HepG2 (cell line): Measurements from ENCODE around the gene TBXA2R. TPM values are rescaled to one million over a fixed set of nuclear protein-coding genes. Genes with fewer than 3 reads are reported as not detected.

Experiments used
- ATAC-seq: fragments of 200-7000 bp; cut with Tn5 transposase; 3 replicates; pipeline ENCODE4 v1.9.1; 2020; ENCODE audit warnings: mild to moderate bottlenecking, moderate library complexity
- BruUV-seq: library from RNA; stranded (reverse); fragments of 400-500 nt; replicated peaks from 2 replicates; lab custom pipeline; 2021; lab: Mats Ljungman, UMichigan
- CTCF ChIA-PET: fragments of 300-600 bp; formaldehyde crosslinking; extraction: SDS; loops from one replicate; lab custom pipeline; 2021; ENCODE audit warnings: low total read pairs, inconsistent platforms, low intra/inter-chr PET ratio; lab: Yijun Ruan, JAX
- POLR2A ChIA-PET: fragments of 350-600 bp; sonication (Branson Sonifier 250); formaldehyde crosslinking; loops from one replicate; lab custom pipeline; 2020; ENCODE audit warnings: antibody characterized with exemption, inconsistent platforms; lab: Yijun Ruan, JAX
- DNase-seq: peaks from one replicate; pipeline ENCODE4 v3.0.0-alpha.2; 2015; ENCODE audit warnings: low spot score
- FAIRE-seq: peaks from 3 replicates; lab custom pipeline; 2011; peaks lifted over from hg19 to GRCh38; lab: Jason Lieb, UNC
- H2AFZ ChIP-seq: one replicate; pipeline ENCODE4 v1.6.1; 2011; ENCODE audit warnings: low read length, inconsistent platforms
- H3K27ac ChIP-seq: fragments of 300-600 bp; 3 replicates; pipeline ENCODE4 v1.8.0; 2011; ENCODE audit warnings: mixed run types, mild to moderate bottlenecking, mixed read lengths, low read length, inconsistent platforms; ENCODE audit not compliant: insufficient read depth; ENCODE audit errors: extremely low read length
- H3K27me3 ChIP-seq, 2 experiments: fragments of 200-600 bp in 1 of 2; 2 replicates in 1 of 2; 3 replicates in 1 of 2; pipeline versions ENCODE4 v1.6.0 to v1.8.0; 2011; ENCODE audit warnings: low read length in 2 of 2, mild to moderate bottlenecking in 2 of 2, moderate library complexity in 2 of 2, inconsistent platforms in 1 of 2; ENCODE audit not compliant: insufficient read depth in 2 of 2, control insufficient read depth in 1 of 2
- H3K36me3 ChIP-seq, 2 experiments: fragments of 200-600 bp in 1 of 2; replicated peaks in 1 of 2; 2 replicates in 1 of 2; 3 replicates in 1 of 2; pipeline versions ENCODE4 v1.5.1 to v1.8.0; 2011; ENCODE audit warnings: low read length in 2 of 2, inconsistent platforms in 1 of 2; ENCODE audit not compliant: insufficient read depth in 2 of 2, control insufficient read depth in 1 of 2
- H3K4me1 ChIP-seq: 2 replicates; pipeline ENCODE4 v1.5.1; 2012; ENCODE audit warnings: low read length, inconsistent platforms; ENCODE audit not compliant: insufficient read depth
- H3K4me2 ChIP-seq: 2 replicates; pipeline ENCODE4 v1.6.0; 2011; ENCODE audit warnings: low read depth, low read length, inconsistent platforms
- H3K4me3 ChIP-seq, 3 experiments: fragments of 200-600 bp in 1 of 3; sonication (generic), shearing (Covaris generic) in 1 of 3; replicated peaks in 1 of 3; 2 replicates each; pipeline ENCODE4 v1.5.1; 2011 to 2016; ENCODE audit warnings: low read length in 3 of 3, inconsistent platforms in 2 of 3, low read depth in 2 of 3, mild to moderate bottlenecking in 2 of 3, control low read depth in 1 of 3, mixed read lengths in 1 of 3; ENCODE audit not compliant: insufficient read depth in 1 of 3
- H3K79me2 ChIP-seq: one replicate; pipeline ENCODE4 v1.6.1; 2011; ENCODE audit warnings: low read length, inconsistent platforms; ENCODE audit not compliant: insufficient read depth
- H3K9ac ChIP-seq: 2 replicates; pipeline ENCODE4 v1.6.0; 2011; ENCODE audit warnings: mild to moderate bottlenecking, low read depth, low read length, inconsistent platforms; ENCODE audit not compliant: insufficient read depth
- H3K9me3 ChIP-seq: 2 replicates; pipeline ENCODE4 v1.5.1; 2012; ENCODE audit warnings: mild to moderate bottlenecking, low read length
- H4K20me1 ChIP-seq: 2 replicates; pipeline ENCODE4 v1.6.0; 2011; ENCODE audit warnings: inconsistent platforms, mild to moderate bottlenecking, low read length, moderate library complexity; ENCODE audit not compliant: insufficient read depth
- YY1 ChIP-seq: IDR thresholded peaks from 2 replicates; pipeline ENCODE4 v1.6.1; 2011; ENCODE audit warnings: low read length, low read depth, moderate library complexity, mild to moderate bottlenecking; ENCODE audit not compliant: insufficient read depth, insufficient replicate concordance
- ZMYM2 ChIP-seq: sonication (generic); formaldehyde crosslinking; IDR thresholded peaks from 2 replicates; pipeline ENCODE4 v1.8.0; 2022; ENCODE audit warnings: mild to moderate bottlenecking, missing genetic modification reagents
- ZNF232 ChIP-seq: sonication (generic); formaldehyde crosslinking; IDR thresholded peaks from 2 replicates; pipeline ENCODE4 v1.4.0; 2020; ENCODE audit warnings: missing genetic modification reagents, borderline replicate concordance
- ZNF451 ChIP-seq: sonication (generic); formaldehyde crosslinking; IDR thresholded peaks from 2 replicates; pipeline ENCODE4 v1.5.0; 2020; ENCODE audit warnings: mild to moderate bottlenecking, missing genetic modification reagents
- ZNF7 ChIP-seq: IDR thresholded peaks from 2 replicates; pipeline ENCODE4 v1.6.1; 2016; ENCODE audit warnings: missing biosample characterization, missing genetic modification reagents
- WGBS: methylation state at CpG from one replicate; pipeline ENCODE4 v1.1.6; 2017; ENCODE audit warnings: low lambda C conversion rate; 5-methylcytosine and 5-hydroxymethylcytosine counted together
- in situ Hi-C: cut with HindIII; loops from 2 replicates; pipeline ENCODE4 v1.10.0; 2017; ENCODE audit warnings: low pct_unique_long_range_greater_than_20kb; ENCODE audit not compliant: extremely low pct_ligation_motif_present
- intact Hi-C: fragments of 100-400 bp; cut with micrococcal nuclease; formaldehyde crosslinking; loops from one replicate; pipeline ENCODE4 v1.10.0; 2022; ENCODE audit not compliant: unreplicated experiment
- polyA plus RNA-seq, 8 experiments: library from polyadenylated mRNA; depleted of rRNA in 3 of 8; stranded (reverse) in 7 of 8; unstranded in 1 of 8; fragments of >200 nt; fragmentation: Illumina TruSeq in 4 of 8; extraction: Trizol in 4 of 8; gene quantifications; 2 replicates each; pipeline versions ENCODE4 v1.2.1 to v1.2.3, GENCODE V29; 2011 to 2016; ENCODE audit warnings: low read depth in 4 of 8, missing spikeins in 1 of 8, mixed read lengths in 1 of 8; ENCODE audit not compliant: insufficient read depth in 1 of 8
- total RNA-seq, 5 experiments: library from RNA; depleted of rRNA; stranded (reverse); fragments of >200 nt; fragmentation: Illumina TruSeq; extraction: Trizol; gene quantifications; 2 replicates each; pipeline ENCODE4 v1.2.3, GENCODE V29; 2016; ENCODE audit warnings: low read depth in 1 of 5
- TF ChIP-seq, protein P1 (sequence below): sonication (generic); formaldehyde crosslinking; IDR thresholded peaks from 2 replicates; pipeline ENCODE4 v1.5.0; 2020; ENCODE audit warnings: mild to moderate bottlenecking, missing genetic modification reagents
- TF ChIP-seq, protein P2 (sequence below): IDR thresholded peaks from 2 replicates; pipeline ENCODE4 v1.6.1; 2016; ENCODE audit warnings: control low read depth
- TF ChIP-seq, protein P3 (sequence below): IDR thresholded peaks from 2 replicates; pipeline ENCODE4 v1.6.1; 2016; ENCODE audit warnings: missing compliant biosample characterization, missing genetic modification reagents, borderline replicate concordance
- TF ChIP-seq, protein P4 (sequence below): sonication (generic); formaldehyde crosslinking; conservative IDR thresholded peaks from 2 replicates; pipeline ENCODE4 v1.8.0; 2022; ENCODE audit warnings: mild to moderate bottlenecking, moderate library complexity, missing genetic modification reagents
- TF ChIP-seq, protein P5 (sequence below): IDR thresholded peaks from 2 replicates; pipeline ENCODE4 v1.6.1; 2012; ENCODE audit warnings: low read depth, low read length, improper control_type of control experiment

The TBXA2R gene
- total and polyA plus RNA-seq, 2 of the 13 experiments (the other 11 are each of a cell fraction or from before 2014, with no cell fraction given), result 0.09 TPM; not detected in 1

DNA sequence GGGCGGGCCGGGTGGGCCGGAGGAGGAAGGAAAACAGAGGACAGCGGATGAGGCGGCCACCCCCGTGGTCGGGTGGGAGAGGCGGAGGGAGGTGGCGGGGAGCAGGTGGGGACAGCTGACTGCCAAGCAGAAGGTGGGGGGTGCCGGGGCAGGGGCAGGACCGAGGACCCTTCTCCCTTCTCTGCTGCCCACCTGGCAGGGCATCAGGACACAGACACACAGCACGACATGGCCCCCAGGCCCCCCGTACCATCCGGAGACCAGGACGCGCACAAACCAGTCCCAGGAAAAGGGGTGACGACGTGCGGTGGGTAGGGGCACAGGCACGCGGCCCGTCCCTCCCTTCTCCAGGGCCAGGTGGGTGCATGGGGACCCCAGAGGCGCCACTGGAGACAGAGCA is 30.9 kb upstream of the TBXA2R start:
- ATAC-seq, result no peak
- POLR2A ChIA-PET, result no interaction called here
- 96% methylated on average over 22 of the region's 23 CpGs for WGBS

More for the DNA sequence above, 30.9 kb upstream of the TBXA2R start:
- intact Hi-C loops (no loop called here), in situ Hi-C loops (no loop called here)
- no peak for TF ChIP-seq YY1
- TF ChIP-seq, protein P1, sequence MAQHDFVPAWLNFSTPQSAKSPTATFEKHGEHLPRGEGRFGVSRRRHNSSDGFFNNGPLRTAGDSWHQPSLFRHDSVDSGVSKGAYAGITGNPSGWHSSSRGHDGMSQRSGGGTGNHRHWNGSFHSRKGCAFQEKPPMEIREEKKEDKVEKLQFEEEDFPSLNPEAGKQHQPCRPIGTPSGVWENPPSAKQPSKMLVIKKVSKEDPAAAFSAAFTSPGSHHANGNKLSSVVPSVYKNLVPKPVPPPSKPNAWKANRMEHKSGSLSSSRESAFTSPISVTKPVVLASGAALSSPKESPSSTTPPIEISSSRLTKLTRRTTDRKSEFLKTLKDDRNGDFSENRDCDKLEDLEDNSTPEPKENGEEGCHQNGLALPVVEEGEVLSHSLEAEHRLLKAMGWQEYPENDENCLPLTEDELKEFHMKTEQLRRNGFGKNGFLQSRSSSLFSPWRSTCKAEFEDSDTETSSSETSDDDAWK (CRISPR knock-in tag), result no peak
- TF ChIP-seq ZNF232 (CRISPR knock-in tag), result no peak
- TF ChIP-seq, protein P2, sequence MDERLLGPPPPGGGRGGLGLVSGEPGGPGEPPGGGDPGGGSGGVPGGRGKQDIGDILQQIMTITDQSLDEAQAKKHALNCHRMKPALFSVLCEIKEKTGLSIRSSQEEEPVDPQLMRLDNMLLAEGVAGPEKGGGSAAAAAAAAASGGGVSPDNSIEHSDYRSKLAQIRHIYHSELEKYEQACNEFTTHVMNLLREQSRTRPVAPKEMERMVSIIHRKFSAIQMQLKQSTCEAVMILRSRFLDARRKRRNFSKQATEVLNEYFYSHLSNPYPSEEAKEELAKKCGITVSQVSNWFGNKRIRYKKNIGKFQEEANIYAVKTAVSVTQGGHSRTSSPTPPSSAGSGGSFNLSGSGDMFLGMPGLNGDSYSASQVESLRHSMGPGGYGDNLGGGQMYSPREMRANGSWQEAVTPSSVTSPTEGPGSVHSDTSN (CRISPR knock-in tag), result no peak
- TF ChIP-seq ZNF7 (CRISPR knock-in tag), result no peak
- TF ChIP-seq, protein P3, sequence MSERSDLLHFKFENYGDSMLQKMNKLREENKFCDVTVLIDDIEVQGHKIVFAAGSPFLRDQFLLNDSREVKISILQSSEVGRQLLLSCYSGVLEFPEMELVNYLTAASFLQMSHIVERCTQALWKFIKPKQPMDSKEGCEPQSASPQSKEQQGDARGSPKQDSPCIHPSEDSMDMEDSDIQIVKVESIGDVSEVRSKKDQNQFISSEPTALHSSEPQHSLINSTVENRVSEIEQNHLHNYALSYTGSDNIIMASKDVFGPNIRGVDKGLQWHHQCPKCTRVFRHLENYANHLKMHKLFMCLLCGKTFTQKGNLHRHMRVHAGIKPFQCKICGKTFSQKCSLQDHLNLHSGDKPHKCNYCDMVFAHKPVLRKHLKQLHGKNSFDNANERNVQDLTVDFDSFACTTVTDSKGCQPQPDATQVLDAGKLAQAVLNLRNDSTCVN (CRISPR knock-in tag), result no peak
- TF ChIP-seq, protein P4, sequence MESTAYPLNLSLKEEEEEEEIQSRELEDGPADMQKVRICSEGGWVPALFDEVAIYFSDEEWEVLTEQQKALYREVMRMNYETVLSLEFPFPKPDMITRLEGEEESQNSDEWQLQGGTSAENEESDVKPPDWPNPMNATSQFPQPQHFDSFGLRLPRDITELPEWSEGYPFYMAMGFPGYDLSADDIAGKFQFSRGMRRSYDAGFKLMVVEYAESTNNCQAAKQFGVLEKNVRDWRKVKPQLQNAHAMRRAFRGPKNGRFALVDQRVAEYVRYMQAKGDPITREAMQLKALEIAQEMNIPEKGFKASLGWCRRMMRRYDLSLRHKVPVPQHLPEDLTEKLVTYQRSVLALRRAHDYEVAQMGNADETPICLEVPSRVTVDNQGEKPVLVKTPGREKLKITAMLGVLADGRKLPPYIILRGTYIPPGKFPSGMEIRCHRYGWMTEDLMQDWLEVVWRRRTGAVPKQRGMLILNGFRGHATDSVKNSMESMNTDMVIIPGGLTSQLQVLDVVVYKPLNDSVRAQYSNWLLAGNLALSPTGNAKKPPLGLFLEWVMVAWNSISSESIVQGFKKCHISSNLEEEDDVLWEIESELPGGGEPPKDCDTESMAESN (CRISPR knock-in tag), result no peak
- no peak for TF ChIP-seq ZNF451 (CRISPR knock-in tag)
- no peak for TF ChIP-seq ZMYM2 (CRISPR knock-in tag)
- TF ChIP-seq, protein P5, sequence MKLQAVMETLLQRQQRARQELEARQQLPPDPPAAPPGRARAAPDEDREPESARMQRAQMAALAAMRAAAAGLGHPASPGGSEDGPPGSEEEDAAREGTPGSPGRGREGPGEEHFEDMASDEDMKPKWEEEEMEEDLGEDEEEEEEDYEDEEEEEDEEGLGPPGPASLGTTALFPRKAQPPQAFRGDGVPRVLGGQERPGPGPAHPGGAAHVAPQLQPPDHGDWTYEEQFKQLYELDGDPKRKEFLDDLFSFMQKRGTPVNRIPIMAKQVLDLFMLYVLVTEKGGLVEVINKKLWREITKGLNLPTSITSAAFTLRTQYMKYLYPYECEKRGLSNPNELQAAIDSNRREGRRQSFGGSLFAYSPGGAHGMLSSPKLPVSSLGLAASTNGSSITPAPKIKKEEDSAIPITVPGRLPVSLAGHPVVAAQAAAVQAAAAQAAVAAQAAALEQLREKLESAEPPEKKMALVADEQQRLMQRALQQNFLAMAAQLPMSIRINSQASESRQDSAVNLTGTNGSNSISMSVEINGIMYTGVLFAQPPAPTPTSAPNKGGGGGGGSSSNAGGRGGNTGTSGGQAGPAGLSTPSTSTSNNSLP, result no peak
- no peaks in the 10 kb centered on the region for H3K79me2 ChIP-seq
- no peak overlapping the region for H3K27ac ChIP-seq
- no peak for DNase-seq
- H2AFZ ChIP-seq, result no peak overlapping the region
- CTCF ChIA-PET, result no interaction called here
- no peak overlapping the region for H3K4me3 ChIP-seq
- no peaks in the 10 kb centered on the region for H3K9me3 ChIP-seq
- BruUV-seq, result no TSS peak
- H3K9ac ChIP-seq, result no peak overlapping the region
- H3K27me3 ChIP-seq, result no peaks in the 10 kb centered on the region
- H3K4me2 ChIP-seq, result no peak overlapping the region
- H4K20me1 ChIP-seq, result no peaks in the 10 kb centered on the region
- no peaks in the 10 kb centered on the region for H3K4me1 ChIP-seq
- no peak for FAIRE-seq
- peaks cover 2 to 3% of the 10 kb centered on the region in 2 experiments; a peak in 2 of 5 replicates for H3K36me3 ChIP-seq
